Hepatocyte (in vitro differentiated cells): Measurements from ENCODE around the gene HOXA1.

ENCODE experiments used
- EZH2 ChIP-seq: fragments of 200-600 bp; sonication (generic); IDR thresholded peaks from 2 replicates; pipeline ENCODE4 v1.6.1; 2016; ENCODE audit warnings: antibody characterized with exemption, mild to moderate bottlenecking, borderline replicate concordance
- EZH2phosphoT487 ChIP-seq: fragments of 200-600 bp; sonication (generic); IDR thresholded peaks from one replicate; pipeline ENCODE4 v1.6.1; 2018; ENCODE audit warnings: antibody characterized with exemption, mild to moderate bottlenecking, low read depth, moderate library complexity; ENCODE audit not compliant: unreplicated experiment, severe bottlenecking
- TF ChIP-seq, protein P1 (sequence below): fragments of 200-600 bp; sonication (generic); IDR thresholded peaks from 2 replicates; pipeline ENCODE4 v1.5.1; 2016; ENCODE audit warnings: antibody characterized with exemption, mild to moderate bottlenecking; ENCODE audit not compliant: poor library complexity

DNA sequence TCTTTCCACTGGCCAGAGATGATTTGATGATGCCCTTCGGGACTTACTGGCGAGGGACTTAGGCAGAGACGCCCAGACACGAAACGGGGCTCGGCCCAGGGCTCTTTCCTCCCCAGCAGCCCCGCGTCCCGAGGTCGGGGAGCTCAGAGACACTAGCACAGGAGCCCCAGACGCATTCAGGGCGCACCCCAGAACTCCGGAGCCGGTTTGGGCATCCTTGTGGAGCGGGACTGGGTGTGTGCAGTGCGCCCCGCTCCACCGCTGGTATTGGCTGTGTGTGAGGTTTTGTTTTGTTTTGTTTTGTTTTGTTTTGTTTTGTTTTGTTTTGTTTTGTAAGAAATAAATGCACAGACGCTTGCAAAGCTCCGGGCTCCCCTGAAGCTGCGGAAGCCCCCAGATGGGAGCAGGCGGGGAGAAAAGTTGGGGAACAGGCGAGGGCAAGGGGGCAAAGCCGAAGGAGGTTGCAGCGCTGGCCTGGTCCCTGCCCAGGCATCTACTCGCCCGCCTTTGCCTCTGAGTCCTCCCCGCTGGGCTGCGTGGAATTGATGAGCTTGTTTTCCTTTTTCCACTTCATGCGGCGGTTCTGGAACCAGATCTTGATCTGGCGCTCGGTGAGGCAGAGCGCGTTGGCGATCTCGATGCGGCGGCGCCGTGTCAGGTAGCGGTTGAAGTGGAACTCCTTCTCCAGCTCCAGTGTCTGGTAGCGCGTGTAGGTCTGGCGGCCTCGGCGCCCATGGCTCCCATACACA lies 49.5 kb upstream of the HOXA1 start:
- TF ChIP-seq, protein P1, sequence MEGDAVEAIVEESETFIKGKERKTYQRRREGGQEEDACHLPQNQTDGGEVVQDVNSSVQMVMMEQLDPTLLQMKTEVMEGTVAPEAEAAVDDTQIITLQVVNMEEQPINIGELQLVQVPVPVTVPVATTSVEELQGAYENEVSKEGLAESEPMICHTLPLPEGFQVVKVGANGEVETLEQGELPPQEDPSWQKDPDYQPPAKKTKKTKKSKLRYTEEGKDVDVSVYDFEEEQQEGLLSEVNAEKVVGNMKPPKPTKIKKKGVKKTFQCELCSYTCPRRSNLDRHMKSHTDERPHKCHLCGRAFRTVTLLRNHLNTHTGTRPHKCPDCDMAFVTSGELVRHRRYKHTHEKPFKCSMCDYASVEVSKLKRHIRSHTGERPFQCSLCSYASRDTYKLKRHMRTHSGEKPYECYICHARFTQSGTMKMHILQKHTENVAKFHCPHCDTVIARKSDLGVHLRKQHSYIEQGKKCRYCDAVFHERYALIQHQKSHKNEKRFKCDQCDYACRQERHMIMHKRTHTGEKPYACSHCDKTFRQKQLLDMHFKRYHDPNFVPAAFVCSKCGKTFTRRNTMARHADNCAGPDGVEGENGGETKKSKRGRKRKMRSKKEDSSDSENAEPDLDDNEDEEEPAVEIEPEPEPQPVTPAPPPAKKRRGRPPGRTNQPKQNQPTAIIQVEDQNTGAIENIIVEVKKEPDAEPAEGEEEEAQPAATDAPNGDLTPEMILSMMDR = no peak
- TF ChIP-seq EZH2 (no peak), EZH2phosphoT487 (no peak)
